SK-N-SH (cell line): ENCODE measurements around the gene PCGF1. TPM values are rescaled to one million over a fixed set of nuclear protein-coding genes. Genes with fewer than 3 reads are reported as not detected.

ENCODE experiments used
- CTCF ChIA-PET: fragments of 300-600, 350-600 bp; formaldehyde crosslinking; extraction: SDS; loops from one replicate; lab custom pipeline; 2021; lab: Yijun Ruan, JAX
- POLR2A ChIA-PET: fragments of 350-600 bp; sonication (Branson Sonifier 250); formaldehyde crosslinking; extraction: SDS; loops from one replicate; lab custom pipeline; 2020; ENCODE audit warnings: antibody characterized with exemption, inconsistent platforms; lab: Yijun Ruan, JAX
- DNase-seq: peaks from one replicate; pipeline ENCODE4 v3.0.0; 2012
- H2AFZ ChIP-seq: fragments of 200-600 bp; sonication (generic); 2 replicates; pipeline ENCODE4 v1.8.1; 2016; ENCODE audit warnings: antibody characterized with exemption, mild to moderate bottlenecking, low read depth
- H3F3A ChIP-seq: fragments of 200-600 bp; sonication (generic); replicated peaks from 2 replicates; pipeline ENCODE3; 2016; ENCODE audit warnings: antibody characterized with exemption, mild to moderate bottlenecking; ENCODE audit not compliant: insufficient read depth
- H3K27ac ChIP-seq, 2 experiments: fragments of 200-500 bp in 1 of 2; fragments of 200-600 bp in 1 of 2; sonication (Bioruptor generic) in 1 of 2; sonication (generic), shearing (Covaris generic) in 1 of 2; 2 replicates each; pipeline versions ENCODE4 v1.5.1 to v1.6.1; 2014 to 2016; ENCODE audit warnings: low read depth in 2 of 2, inconsistent platforms in 1 of 2, low read length in 1 of 2, mild to moderate bottlenecking in 1 of 2, mixed read lengths in 1 of 2
- H3K27me3 ChIP-seq: fragments of 200-600 bp; sonication (generic), shearing (Covaris generic); 2 replicates; pipeline ENCODE4 v1.6.1; 2016; ENCODE audit warnings: mixed run types; ENCODE audit not compliant: insufficient read depth
- H3K36me3 ChIP-seq, 2 experiments: fragments of 200-500 bp in 1 of 2; fragments of 200-600 bp in 1 of 2; sonication (Bioruptor generic) in 1 of 2; sonication (generic) in 1 of 2; replicated peaks in 1 of 2; 2 replicates each; pipeline versions ENCODE3 to v1.5.1; 2014 to 2016; ENCODE audit warnings: low read length in 1 of 2, mild to moderate bottlenecking in 1 of 2; ENCODE audit not compliant: insufficient read depth in 2 of 2, control insufficient read depth in 1 of 2
- H3K4me1 ChIP-seq, 2 experiments: fragments of 200-500 bp in 1 of 2; fragments of 200-600 bp in 1 of 2; sonication (Bioruptor generic) in 1 of 2; sonication (generic), shearing (Covaris generic) in 1 of 2; 2 replicates each; pipeline versions ENCODE4 v1.5.1 to v1.6.1; 2014 to 2016; ENCODE audit warnings: low read depth in 1 of 2, low read length in 1 of 2, mixed run types in 1 of 2; ENCODE audit not compliant: insufficient read depth in 2 of 2, control insufficient read depth in 1 of 2
- H3K4me2 ChIP-seq: fragments of 200-600 bp; sonication (generic), shearing (Covaris generic); 2 replicates; pipeline ENCODE4 v1.6.1; 2017; ENCODE audit warnings: mixed run types
- H3K4me3 ChIP-seq, 2 experiments: fragments of 200-500 bp in 1 of 2; fragments of 200-600 bp in 1 of 2; sonication (Bioruptor generic) in 1 of 2; sonication (generic), shearing (Covaris generic) in 1 of 2; 2 replicates each; pipeline versions ENCODE4 v1.5.1 to v1.8.1; 2014 to 2016; ENCODE audit warnings: low read depth in 2 of 2, inconsistent platforms in 1 of 2, low read length in 1 of 2, mild to moderate bottlenecking in 1 of 2, mixed read lengths in 1 of 2, moderate library complexity in 1 of 2
- H3K79me2 ChIP-seq: fragments of 200-600 bp; sonication (generic); 2 replicates; pipeline ENCODE4 v1.8.1; 2017; ENCODE audit warnings: mild to moderate bottlenecking; ENCODE audit not compliant: insufficient read depth
- H3K9ac ChIP-seq: fragments of 200-600 bp; sonication (generic); 2 replicates; pipeline ENCODE4 v1.6.1; 2017; ENCODE audit warnings: mixed run types
- H3K9me2 ChIP-seq: fragments of 200-600 bp; sonication (generic); 2 replicates; pipeline ENCODE4 v1.6.1; 2017; ENCODE audit warnings: mixed run types
- H3K9me3 ChIP-seq: fragments of 200-600 bp; sonication (generic); 2 replicates; pipeline ENCODE4 v1.6.1; 2017; ENCODE audit warnings: mixed run types, mild to moderate bottlenecking, moderate library complexity
- H4K20me1 ChIP-seq: fragments of 200-600 bp; sonication (generic); 2 replicates; pipeline ENCODE4 v1.6.1; 2017; ENCODE audit warnings: mild to moderate bottlenecking, mixed run types; ENCODE audit not compliant: insufficient read depth
- CHD2 ChIP-seq: fragments of 150-350 bp; IDR thresholded peaks from 2 replicates; pipeline ENCODE4 v1.6.1; 2018; ENCODE audit warnings: low read length; ENCODE audit not compliant: partially characterized antibody
- ELF1 ChIP-seq: IDR thresholded peaks from 2 replicates; pipeline ENCODE4 v1.4.0; 2012
- EP300 ChIP-seq, 2 experiments: IDR thresholded peaks; 2 replicates each; pipeline versions ENCODE4 v1.4.0 to v1.6.1; 2012; ENCODE audit warnings: borderline replicate concordance in 1 of 2, low read depth in 1 of 2, low read length in 1 of 2
- GABPA ChIP-seq: IDR thresholded peaks from 2 replicates; pipeline ENCODE4 v1.4.0; 2012; ENCODE audit warnings: low read depth, mild to moderate bottlenecking
- GATA2 ChIP-seq: sonication (generic); formaldehyde crosslinking; IDR thresholded peaks from 2 replicates; pipeline ENCODE4 v1.5.0; 2020; ENCODE audit warnings: mild to moderate bottlenecking, missing genetic modification reagents
- JUND ChIP-seq: IDR thresholded peaks from 2 replicates; pipeline ENCODE4 v1.4.0; 2012
- MXI1 ChIP-seq: IDR thresholded peaks from 2 replicates; pipeline ENCODE4 v1.6.1; 2012; ENCODE audit warnings: mild to moderate bottlenecking, low read depth, low read length, improper control_type of control experiment
- RAD21 ChIP-seq: IDR thresholded peaks from 2 replicates; pipeline ENCODE4 v1.6.1; 2012; ENCODE audit warnings: mild to moderate bottlenecking, low read length
- SIN3A ChIP-seq: IDR thresholded peaks from 2 replicates; pipeline ENCODE4 v1.6.1; 2012; ENCODE audit warnings: low read depth, mild to moderate bottlenecking, low read length, moderate library complexity, borderline replicate concordance
- TAF1 ChIP-seq: IDR thresholded peaks from 2 replicates; pipeline ENCODE4 v1.6.1; 2012; ENCODE audit warnings: low read depth, mild to moderate bottlenecking, low read length, moderate library complexity, borderline replicate concordance
- TCF12 ChIP-seq: IDR thresholded peaks from 2 replicates; pipeline ENCODE4 v1.4.0; 2012
- TEAD4 ChIP-seq: IDR thresholded peaks from 2 replicates; pipeline ENCODE4 v1.4.0; 2012; ENCODE audit warnings: mild to moderate bottlenecking, borderline replicate concordance; ENCODE audit not compliant: insufficient read depth
- YY1 ChIP-seq: IDR thresholded peaks from 2 replicates; pipeline ENCODE4 v1.4.0; 2012; ENCODE audit warnings: low read depth, mild to moderate bottlenecking
- WGBS: methylation state at CpG from one replicate; pipeline ENCODE4 v1.1.6; 2017; ENCODE audit warnings: low lambda C conversion rate; 5-methylcytosine and 5-hydroxymethylcytosine counted together
- polyA plus RNA-seq, 3 experiments: library from polyadenylated mRNA; depleted of rRNA; stranded (reverse); fragments of >200 nt; gene quantifications; 2 replicates each; pipeline ENCODE4 v1.2.3, GENCODE V29; 2012
- TF ChIP-seq, protein P1 (sequence below): IDR thresholded peaks from 2 replicates; pipeline ENCODE4 v1.4.0; 2012; ENCODE audit warnings: low read depth, borderline replicate concordance
- TF ChIP-seq, protein P2 (sequence below): fragments of 150-350 bp; IDR thresholded peaks from 2 replicates; pipeline ENCODE4 v1.6.1; 2016; ENCODE audit warnings: mild to moderate bottlenecking, low read depth, low read length
- TF ChIP-seq, protein P3 (sequence below): IDR thresholded peaks from 2 replicates; pipeline ENCODE4; 2012
- TF ChIP-seq, protein P4 (sequence below): IDR thresholded peaks from 2 replicates; pipeline ENCODE4 v1.6.1; 2012; ENCODE audit warnings: mild to moderate bottlenecking, low read depth, low read length, moderate library complexity
- TF ChIP-seq, protein P5 (sequence below): IDR thresholded peaks from 2 replicates; pipeline ENCODE4 v1.4.0; 2012; ENCODE audit warnings: low read depth, borderline replicate concordance

Gene PCGF1
- polyA plus RNA-seq, 1 of the 3 experiments (the other 2 are of a cell fraction) = 44.9 TPM

DNA sequence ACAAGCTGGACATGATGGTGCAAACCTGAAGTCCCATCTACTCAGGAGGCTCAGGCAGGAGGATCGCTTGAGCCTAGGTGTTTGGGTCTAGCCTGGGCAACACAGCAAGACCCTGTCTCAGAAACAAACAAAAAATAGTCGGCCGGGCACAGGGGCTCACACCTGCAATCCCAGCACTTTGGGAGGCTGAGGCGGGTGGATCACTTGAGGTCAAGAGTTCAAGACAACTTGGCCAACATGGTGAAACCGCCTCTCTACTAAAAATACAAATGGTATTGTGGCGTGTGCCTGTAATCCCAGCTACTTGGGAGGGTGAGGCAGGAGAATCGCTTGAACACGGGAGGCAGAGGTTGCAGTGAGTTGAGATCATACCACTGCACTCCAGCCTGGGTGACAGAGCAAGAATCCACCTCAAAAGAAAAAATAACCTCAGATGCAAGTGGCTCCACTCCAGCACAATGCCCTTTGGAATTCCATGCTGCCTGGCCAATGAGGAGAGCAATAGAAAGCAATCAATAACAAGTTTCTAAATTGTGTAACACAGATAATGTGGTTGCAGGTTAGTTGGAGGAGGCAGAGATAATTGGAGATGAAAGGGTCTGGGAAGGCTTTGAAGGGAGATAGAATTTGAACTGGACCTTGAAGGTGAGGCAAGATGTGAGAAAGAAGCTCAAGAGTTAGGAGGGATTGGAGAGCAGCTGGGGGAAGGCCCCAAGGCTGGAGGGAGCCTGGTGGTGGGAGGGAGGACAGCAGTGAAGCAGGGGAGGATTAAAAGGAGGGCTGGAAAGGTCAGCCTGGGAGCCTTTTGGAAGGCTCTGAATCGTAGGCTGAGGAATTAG lies 18.6 kb downstream of the PCGF1 start:
- no peaks in the 10 kb centered on the region for H3K9me2 ChIP-seq
- H4K20me1 ChIP-seq = no peaks in the 10 kb centered on the region
- no peak overlapping the region for H3K4me3 ChIP-seq
- H3K9ac ChIP-seq = no peak overlapping the region
- TF ChIP-seq YY1 (no peak), SIN3A (no peak), TCF12 (no peak), ELF1 (no peak)
- H2AFZ ChIP-seq = no peak overlapping the region
- H3F3A ChIP-seq = no peaks in the 10 kb centered on the region
- CTCF ChIA-PET = interaction anchor here (0.6 to 3.0 kb wide), 4 partner anchors 18 to 98 kb away, joined by 3 to 13 read pairs (median 4); partner anchors contain the start of gene PCGF1
- POLR2A ChIA-PET = interaction anchor here (1.0 kb wide), 1 partner anchor 17 kb away, joined by 3 read pairs; no protein-coding TSS in a partner anchor
- no peaks in the 10 kb centered on the region for H3K9me3 ChIP-seq
- WGBS = 88% methylated on average over 9 of the region's 9 CpGs
- DNase-seq = no peak
- peaks cover 6 to 43% of the 10 kb centered on the region in 2 experiments for H3K36me3 ChIP-seq
- H3K4me2 ChIP-seq = no peak overlapping the region
- H3K79me2 ChIP-seq = peaks cover 28% of the 10 kb centered on the region
- no peaks in the 10 kb centered on the region for H3K27me3 ChIP-seq
- no peak overlapping the region for H3K27ac ChIP-seq
- H3K4me1 ChIP-seq = peaks cover 0 to 2% of the 10 kb centered on the region in 2 experiments; a peak in 2 of 4 replicates

DNA sequence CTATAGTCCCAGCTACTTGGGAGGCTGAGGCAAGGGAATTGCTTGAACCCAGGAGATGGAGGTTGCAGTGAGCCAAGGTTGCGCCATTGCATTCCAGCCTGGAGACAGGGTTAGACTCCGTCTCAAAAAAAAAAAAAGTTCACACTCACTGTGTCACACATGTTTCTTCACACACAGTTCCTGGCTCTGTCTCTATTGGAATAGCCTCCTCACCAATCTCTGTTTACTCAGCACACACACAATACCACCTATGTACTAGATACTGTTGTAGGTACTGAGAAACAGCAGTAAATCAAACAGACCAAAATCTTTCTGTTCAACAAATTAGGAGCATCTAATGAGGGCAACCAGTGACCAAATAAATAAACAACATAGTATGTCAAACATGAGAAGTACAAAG lies 21.4 kb downstream of the PCGF1 start:
- no peaks in the 10 kb centered on the region for H3F3A ChIP-seq
- H3K4me2 ChIP-seq = no peak overlapping the region
- H3K36me3 ChIP-seq = peaks cover 6 to 16% of the 10 kb centered on the region in 2 experiments
- no peak for DNase-seq
- peaks cover 49% of the 10 kb centered on the region for H3K79me2 ChIP-seq
- no peaks in the 10 kb centered on the region for H3K27me3 ChIP-seq
- H4K20me1 ChIP-seq = no peaks in the 10 kb centered on the region
- peaks cover 7 to 11% of the 10 kb centered on the region in 2 experiments; a peak in 3 of 4 replicates for H3K4me1 ChIP-seq
- no peak overlapping the region for H3K27ac ChIP-seq
- WGBS = 100% methylated on average over 2 of the region's 2 CpGs
- no peaks in the 10 kb centered on the region for H3K9me3 ChIP-seq
- no peaks in the 10 kb centered on the region for H3K9me2 ChIP-seq
- H3K9ac ChIP-seq = no peak overlapping the region
- ChIA-PET POLR2A (no interaction called here), CTCF (interaction anchor here (7.5 kb wide), 1 partner anchor 101 kb away, joined by 116 read pairs; no protein-coding TSS in a partner anchor)
- no peak overlapping the region for H3K4me3 ChIP-seq
- H2AFZ ChIP-seq = no peak overlapping the region
- TF ChIP-seq EP300 (IDR thresholded peaks at IDR 0.05; ENCODE audit: borderline replicate concordance in 1 of 2, low read depth in 1 of 2, low read length in 1 of 2) (no peak), SIN3A (no peak), TAF1 (no peak), MXI1 (no peak), TEAD4 (no peak), RAD21 (no peak), CHD2 (no peak), JUND (no peak), GATA2 (CRISPR knock-in tag) (no peak), YY1 (no peak), GABPA (no peak)
- TF ChIP-seq, protein P1, sequence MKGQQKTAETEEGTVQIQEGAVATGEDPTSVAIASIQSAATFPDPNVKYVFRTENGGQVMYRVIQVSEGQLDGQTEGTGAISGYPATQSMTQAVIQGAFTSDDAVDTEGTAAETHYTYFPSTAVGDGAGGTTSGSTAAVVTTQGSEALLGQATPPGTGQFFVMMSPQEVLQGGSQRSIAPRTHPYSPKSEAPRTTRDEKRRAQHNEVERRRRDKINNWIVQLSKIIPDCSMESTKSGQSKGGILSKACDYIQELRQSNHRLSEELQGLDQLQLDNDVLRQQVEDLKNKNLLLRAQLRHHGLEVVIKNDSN = no peak
- TF ChIP-seq, protein P2, sequence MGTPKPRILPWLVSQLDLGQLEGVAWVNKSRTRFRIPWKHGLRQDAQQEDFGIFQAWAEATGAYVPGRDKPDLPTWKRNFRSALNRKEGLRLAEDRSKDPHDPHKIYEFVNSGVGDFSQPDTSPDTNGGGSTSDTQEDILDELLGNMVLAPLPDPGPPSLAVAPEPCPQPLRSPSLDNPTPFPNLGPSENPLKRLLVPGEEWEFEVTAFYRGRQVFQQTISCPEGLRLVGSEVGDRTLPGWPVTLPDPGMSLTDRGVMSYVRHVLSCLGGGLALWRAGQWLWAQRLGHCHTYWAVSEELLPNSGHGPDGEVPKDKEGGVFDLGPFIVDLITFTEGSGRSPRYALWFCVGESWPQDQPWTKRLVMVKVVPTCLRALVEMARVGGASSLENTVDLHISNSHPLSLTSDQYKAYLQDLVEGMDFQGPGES = no peak
- TF ChIP-seq, protein P3, sequence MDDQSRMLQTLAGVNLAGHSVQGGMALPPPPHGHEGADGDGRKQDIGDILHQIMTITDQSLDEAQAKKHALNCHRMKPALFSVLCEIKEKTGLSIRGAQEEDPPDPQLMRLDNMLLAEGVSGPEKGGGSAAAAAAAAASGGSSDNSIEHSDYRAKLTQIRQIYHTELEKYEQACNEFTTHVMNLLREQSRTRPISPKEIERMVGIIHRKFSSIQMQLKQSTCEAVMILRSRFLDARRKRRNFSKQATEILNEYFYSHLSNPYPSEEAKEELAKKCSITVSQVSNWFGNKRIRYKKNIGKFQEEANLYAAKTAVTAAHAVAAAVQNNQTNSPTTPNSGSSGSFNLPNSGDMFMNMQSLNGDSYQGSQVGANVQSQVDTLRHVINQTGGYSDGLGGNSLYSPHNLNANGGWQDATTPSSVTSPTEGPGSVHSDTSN = no peak
- TF ChIP-seq, protein P4, sequence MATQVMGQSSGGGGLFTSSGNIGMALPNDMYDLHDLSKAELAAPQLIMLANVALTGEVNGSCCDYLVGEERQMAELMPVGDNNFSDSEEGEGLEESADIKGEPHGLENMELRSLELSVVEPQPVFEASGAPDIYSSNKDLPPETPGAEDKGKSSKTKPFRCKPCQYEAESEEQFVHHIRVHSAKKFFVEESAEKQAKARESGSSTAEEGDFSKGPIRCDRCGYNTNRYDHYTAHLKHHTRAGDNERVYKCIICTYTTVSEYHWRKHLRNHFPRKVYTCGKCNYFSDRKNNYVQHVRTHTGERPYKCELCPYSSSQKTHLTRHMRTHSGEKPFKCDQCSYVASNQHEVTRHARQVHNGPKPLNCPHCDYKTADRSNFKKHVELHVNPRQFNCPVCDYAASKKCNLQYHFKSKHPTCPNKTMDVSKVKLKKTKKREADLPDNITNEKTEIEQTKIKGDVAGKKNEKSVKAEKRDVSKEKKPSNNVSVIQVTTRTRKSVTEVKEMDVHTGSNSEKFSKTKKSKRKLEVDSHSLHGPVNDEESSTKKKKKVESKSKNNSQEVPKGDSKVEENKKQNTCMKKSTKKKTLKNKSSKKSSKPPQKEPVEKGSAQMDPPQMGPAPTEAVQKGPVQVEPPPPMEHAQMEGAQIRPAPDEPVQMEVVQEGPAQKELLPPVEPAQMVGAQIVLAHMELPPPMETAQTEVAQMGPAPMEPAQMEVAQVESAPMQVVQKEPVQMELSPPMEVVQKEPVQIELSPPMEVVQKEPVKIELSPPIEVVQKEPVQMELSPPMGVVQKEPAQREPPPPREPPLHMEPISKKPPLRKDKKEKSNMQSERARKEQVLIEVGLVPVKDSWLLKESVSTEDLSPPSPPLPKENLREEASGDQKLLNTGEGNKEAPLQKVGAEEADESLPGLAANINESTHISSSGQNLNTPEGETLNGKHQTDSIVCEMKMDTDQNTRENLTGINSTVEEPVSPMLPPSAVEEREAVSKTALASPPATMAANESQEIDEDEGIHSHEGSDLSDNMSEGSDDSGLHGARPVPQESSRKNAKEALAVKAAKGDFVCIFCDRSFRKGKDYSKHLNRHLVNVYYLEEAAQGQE = no peak
- TF ChIP-seq, protein P5, sequence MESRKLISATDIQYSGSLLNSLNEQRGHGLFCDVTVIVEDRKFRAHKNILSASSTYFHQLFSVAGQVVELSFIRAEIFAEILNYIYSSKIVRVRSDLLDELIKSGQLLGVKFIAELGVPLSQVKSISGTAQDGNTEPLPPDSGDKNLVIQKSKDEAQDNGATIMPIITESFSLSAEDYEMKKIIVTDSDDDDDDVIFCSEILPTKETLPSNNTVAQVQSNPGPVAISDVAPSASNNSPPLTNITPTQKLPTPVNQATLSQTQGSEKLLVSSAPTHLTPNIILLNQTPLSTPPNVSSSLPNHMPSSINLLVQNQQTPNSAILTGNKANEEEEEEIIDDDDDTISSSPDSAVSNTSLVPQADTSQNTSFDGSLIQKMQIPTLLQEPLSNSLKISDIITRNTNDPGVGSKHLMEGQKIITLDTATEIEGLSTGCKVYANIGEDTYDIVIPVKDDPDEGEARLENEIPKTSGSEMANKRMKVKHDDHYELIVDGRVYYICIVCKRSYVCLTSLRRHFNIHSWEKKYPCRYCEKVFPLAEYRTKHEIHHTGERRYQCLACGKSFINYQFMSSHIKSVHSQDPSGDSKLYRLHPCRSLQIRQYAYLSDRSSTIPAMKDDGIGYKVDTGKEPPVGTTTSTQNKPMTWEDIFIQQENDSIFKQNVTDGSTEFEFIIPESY = no peak
